ACHN (cell line): ENCODE data around the gene PRSS12.

Experiments
- DNase-seq: peaks from one replicate; pipeline ENCODE4 v3.0.0-alpha.2; 2015
- in situ Hi-C: cut with HindIII; loops from 2 replicates; pipeline ENCODE4 v1.10.0; 2017; ENCODE audit warnings: low sequenced_read_pairs, low pct_ligation_motif_present, low pct_unique_long_range_greater_than_20kb

The PRSS12 gene

GRCh38 chr4:118361192-118361591 is 8.4 kb upstream of the PRSS12 start:
- DNase-seq = no peak
- in situ Hi-C loops = no loop called here

GRCh38 chr4:118360106-118360505 is 7.3 kb upstream of the PRSS12 start:
- no peak for DNase-seq
- in situ Hi-C loops = no loop called here

GRCh38 chr4:118357601-118358000 is 4.8 kb upstream of the PRSS12 start:
- in situ Hi-C loops = no loop called here
- DNase-seq = no peak

GRCh38 chr4:118356731-118357130 is 3.9 kb upstream of the PRSS12 start:
- DNase-seq = no peak
- in situ Hi-C loops = no loop called here

- in situ Hi-C loops = no loop called here
- no peak for DNase-seq
Measured at GRCh38 chr4:118356111-118356510, 3.3 kb upstream of the PRSS12 start.

- no peak for DNase-seq
- in situ Hi-C loops = no loop called here
Measured at GRCh38 chr4:118354913-118355312, 2.1 kb upstream of the PRSS12 start.

- in situ Hi-C loops = no loop called here
- no peak for DNase-seq
Measured at GRCh38 chr4:118353534-118354030, 779 bp upstream of the PRSS12 start.

GRCh38 chr4:118351851-118352827 is 664 bp downstream of the PRSS12 start:
- in situ Hi-C loops = no loop called here
- no peak for DNase-seq

- in situ Hi-C loops = no loop called here
- no peak for DNase-seq
Measured at GRCh38 chr4:118350961-118351360, 1.8 kb downstream of the PRSS12 start.

- in situ Hi-C loops = no loop called here
- DNase-seq = no peak
Measured at GRCh38 chr4:118348886-118349285, 3.9 kb downstream of the PRSS12 start.

- in situ Hi-C loops = no loop called here
Measured at GRCh38 chr4:118346495-118346894, 6.3 kb downstream of the PRSS12 start.

GRCh38 chr4:118345813-118346212 is 7.0 kb downstream of the PRSS12 start:
- no peak for DNase-seq
- in situ Hi-C loops = no loop called here

More at GRCh38 chr4:118346495-118346894, 6.3 kb downstream of the PRSS12 start:
- DNase-seq = no peak

GRCh38 chr4:118344801-118345200 is 8.0 kb downstream of the PRSS12 start:
- in situ Hi-C loops = no loop called here
- no peak for DNase-seq

- no peak for DNase-seq
- in situ Hi-C loops = no loop called here
Measured at GRCh38 chr4:118343501-118343900, 9.3 kb downstream of the PRSS12 start.

GRCh38 chr4:118340109-118340508 is 12.7 kb downstream of the PRSS12 start:
- no peak for DNase-seq
- in situ Hi-C loops = no loop called here

- no peak for DNase-seq
- in situ Hi-C loops = no loop called here
Measured at GRCh38 chr4:118338981-118339765, 13.6 kb downstream of the PRSS12 start.

- in situ Hi-C loops = no loop called here
- DNase-seq = no peak
Measured at GRCh38 chr4:118338518-118338917, 14.3 kb downstream of the PRSS12 start.

- in situ Hi-C loops = no loop called here
- DNase-seq = no peak
Measured at GRCh38 chr4:118337954-118338353, 14.8 kb downstream of the PRSS12 start.

GRCh38 chr4:118335774-118336173 is 17.0 kb downstream of the PRSS12 start:
- in situ Hi-C loops = no loop called here
- no peak for DNase-seq
